Esophagus (tissue), 2 donors: ENCODE results near the gene ESF1. TPM values are rescaled to one million over a fixed set of nuclear protein-coding genes. Genes with fewer than 3 reads are reported as not detected.
"Not testable (repeated sequence)": the region's sequence is repeated elsewhere in the genome, so short reads cannot be mapped to it uniquely, and the experiment has no call there.

Experiments used
- H3K27ac ChIP-seq, 2 donors: one replicate each; pipeline ENCODE4 v1.5.1; 2013; ENCODE audit warnings: low read depth in 2 of 2, mild to moderate bottlenecking in 2 of 2, inconsistent platforms in 1 of 2, low read length in 1 of 2, moderate library complexity in 1 of 2
- H3K27me3 ChIP-seq, 2 donors: one replicate each; pipeline ENCODE4 v1.6.1; 2013; ENCODE audit warnings: low read length in 2 of 2, control low read depth in 1 of 2, mild to moderate bottlenecking in 1 of 2; ENCODE audit not compliant: insufficient read depth in 2 of 2, control insufficient read depth in 1 of 2
- H3K36me3 ChIP-seq, 2 donors: one replicate each; pipeline ENCODE4 v1.6.1; 2013; ENCODE audit warnings: low read length in 1 of 2; ENCODE audit not compliant: control insufficient read depth in 2 of 2, insufficient read depth in 2 of 2
- H3K4me1 ChIP-seq, 2 donors: one replicate each; pipeline ENCODE4 v1.6.1; 2013; ENCODE audit warnings: low read length in 1 of 2; ENCODE audit not compliant: control insufficient read depth in 2 of 2, insufficient read depth in 2 of 2
- H3K4me3 ChIP-seq, 2 donors: one replicate each; pipeline ENCODE4 v1.5.1; 2013; ENCODE audit warnings: low read length in 2 of 2, mild to moderate bottlenecking in 2 of 2, low read depth in 1 of 2, moderate library complexity in 1 of 2
- H3K9me3 ChIP-seq, 2 donors: one replicate each; pipeline ENCODE4 v1.6.1; 2013; ENCODE audit warnings: mild to moderate bottlenecking in 2 of 2, low read depth in 1 of 2, low read length in 1 of 2, moderate library complexity in 1 of 2; ENCODE audit not compliant: control insufficient read depth in 2 of 2, insufficient read depth in 1 of 2
- WGBS, 2 donors: extraction: QIAGEN DNeasy Blood & Tissue Kit; methylation state at CpG; one replicate each; pipeline ENCODE4 v1.1.7; 2013; 5-methylcytosine and 5-hydroxymethylcytosine counted together
- polyA plus RNA-seq, 2 donors: library from polyadenylated mRNA; stranded (reverse); fragments of 200-250 nt; gene quantifications; one replicate each; pipeline ENCODE4 v1.2.3, GENCODE V29; 2013
- donor health status: healthy with polysubstance abuse.
- donor health status: Bipolar disorder and iron deficiency.

ESF1 gene
- polyA plus RNA-seq, 2 donors, result 6.4 to 8.8 TPM

DNA sequence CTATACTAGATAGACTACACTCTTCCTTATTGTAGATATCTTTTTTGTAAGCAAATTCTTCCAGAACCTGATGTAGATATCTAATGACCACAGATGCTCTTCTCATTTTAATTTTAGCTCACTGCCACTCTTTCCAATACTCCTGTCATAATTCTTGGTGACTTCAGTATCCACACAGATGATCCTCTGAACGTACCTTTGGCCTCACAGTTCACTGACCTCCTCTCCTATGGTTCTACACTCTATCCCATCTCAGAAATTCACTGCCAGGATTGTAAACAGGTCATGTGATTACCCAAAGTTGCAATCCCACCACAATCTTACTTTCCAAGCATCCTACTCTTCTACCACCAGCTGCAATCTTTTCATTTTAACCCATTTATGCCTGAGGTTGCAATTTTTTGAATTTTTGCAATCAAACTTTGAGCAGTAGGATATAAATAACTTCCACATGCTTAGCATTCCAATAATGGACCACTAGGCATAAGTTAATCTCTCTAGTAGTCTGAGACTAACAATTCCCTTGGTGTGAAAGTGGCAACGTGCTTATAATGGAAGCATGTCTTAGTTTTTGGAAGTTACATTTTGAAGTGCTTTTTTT is 31.2 kb downstream of the ESF1 start:
- no peaks in the 10 kb centered on the region for H3K27me3 ChIP-seq
- no peaks in the 10 kb centered on the region for H3K9me3 ChIP-seq
- no peak overlapping the region for H3K27ac ChIP-seq
- 94 to 95% methylated on average over 2 of the region's 2 CpGs for WGBS, 2 donors
- H3K36me3 ChIP-seq, result peaks cover 0 to 3% of the 10 kb centered on the region in 2 donors
- H3K4me1 ChIP-seq, result no peaks in the 10 kb centered on the region
- H3K4me3 ChIP-seq, result no peak overlapping the region

DNA sequence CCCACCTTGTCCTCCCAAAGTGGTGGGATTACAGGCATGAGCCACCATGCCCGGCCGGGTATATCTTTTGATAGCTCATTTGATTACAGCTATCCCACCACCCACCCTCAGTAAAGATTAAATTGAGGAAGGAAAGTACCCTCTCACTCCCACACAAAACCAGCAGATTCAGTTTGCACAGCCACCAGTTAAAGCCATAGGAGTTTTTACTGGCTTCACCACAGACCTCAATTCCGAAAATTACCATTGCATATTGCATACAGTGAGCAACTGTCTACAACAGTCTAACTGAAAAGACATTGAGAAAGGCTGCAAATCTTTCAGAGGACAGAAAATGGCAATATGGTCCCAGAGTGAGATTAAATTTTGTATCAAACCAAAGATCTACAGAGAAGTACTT is 34.9 kb downstream of the ESF1 start:
- H3K4me3 ChIP-seq, result no peak overlapping the region
- no peaks in the 10 kb centered on the region for H3K27me3 ChIP-seq
- 96 to 99% methylated on average over 3 of the region's 3 CpGs for WGBS, 2 donors
- H3K27ac ChIP-seq, result no peak overlapping the region
- peaks cover 0 to 3% of the 10 kb centered on the region in 2 donors for H3K36me3 ChIP-seq
- H3K4me1 ChIP-seq, result no peaks in the 10 kb centered on the region
- no peaks in the 10 kb centered on the region for H3K9me3 ChIP-seq

DNA sequence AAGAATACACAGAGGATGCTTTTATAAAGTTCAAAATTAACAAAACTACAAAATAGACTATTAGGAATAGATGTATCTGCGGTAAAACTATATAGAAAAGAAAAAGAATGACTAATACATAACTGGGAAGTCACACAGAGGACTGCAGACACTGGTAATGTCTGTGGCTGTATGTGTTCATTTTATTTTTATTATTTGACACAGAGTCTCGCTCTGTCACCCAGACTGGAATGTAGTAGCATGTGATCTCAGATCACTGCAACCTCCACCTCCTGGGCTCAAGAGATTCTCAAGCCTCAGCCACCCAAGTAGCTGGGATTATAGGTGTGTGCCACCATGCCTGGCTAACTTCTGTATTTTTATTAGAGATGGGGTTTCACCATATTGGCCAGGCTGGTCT is 38.9 kb downstream of the ESF1 start:
- Histone ChIP-seq H3K9me3 (no peaks in the 10 kb centered on the region), H3K36me3 (peaks cover 0 to 3% of the 10 kb centered on the region in 2 donors), H3K4me1 (no peaks in the 10 kb centered on the region), H3K27me3 (no peaks in the 10 kb centered on the region), H3K4me3 (no peak overlapping the region), H3K27ac (no peak overlapping the region)
- WGBS, 2 donors, result 89 to 98% methylated on average over 2 of the region's 2 CpGs

DNA sequence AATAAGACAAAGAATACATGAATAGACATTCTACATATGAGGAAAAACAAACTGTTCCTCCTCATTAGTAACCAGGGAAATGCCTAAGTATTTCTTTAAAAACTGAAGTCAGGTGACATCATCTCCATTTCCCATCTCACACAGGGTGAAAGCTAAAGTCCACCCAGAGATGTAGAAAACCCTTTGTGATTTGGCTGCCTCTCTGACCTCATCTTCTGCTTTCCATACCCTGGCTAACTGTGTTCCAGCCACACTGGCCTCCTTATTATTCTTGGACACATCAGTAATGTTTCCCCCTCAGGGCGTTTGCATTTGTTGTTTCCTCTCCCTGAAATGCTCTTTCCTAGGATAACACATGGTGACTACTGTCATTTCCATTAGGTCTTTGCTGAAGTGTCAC is 40.4 kb downstream of the ESF1 start:
- 43 to 67% methylated on average over 1 of the region's 1 CpG for WGBS, 2 donors
- Histone ChIP-seq H3K4me3 (no peak overlapping the region), H3K36me3 (no peaks in the 10 kb centered on the region)

DNA sequence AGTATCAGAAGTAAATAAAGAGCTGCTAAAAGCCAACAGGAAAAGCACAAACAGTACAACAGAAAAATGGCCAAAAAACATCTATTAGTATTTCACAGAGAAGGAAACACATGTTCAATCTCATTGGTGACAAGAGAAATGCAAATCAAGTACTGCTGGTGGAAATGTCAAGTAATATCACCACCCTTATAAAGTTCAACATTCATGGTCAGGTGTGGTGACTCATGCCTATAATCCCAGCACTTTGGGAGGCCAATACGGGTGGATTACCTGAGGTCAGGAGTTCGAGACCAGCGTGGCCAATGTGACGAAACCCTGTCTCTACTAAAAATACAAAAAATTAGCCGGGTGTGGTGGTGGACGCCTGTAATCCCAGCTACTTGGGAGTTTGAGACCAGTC is 42.8 kb downstream of the ESF1 start:
- Histone ChIP-seq H3K4me3 (no peak overlapping the region), H3K36me3 (no peaks in the 10 kb centered on the region), H3K27ac (no peak overlapping the region), H3K9me3 (no peaks in the 10 kb centered on the region), H3K4me1 (no peaks in the 10 kb centered on the region), H3K27me3 (no peaks in the 10 kb centered on the region)
- 89 to 91% methylated on average over 6 of the region's 6 CpGs for WGBS, 2 donors

More for the DNA sequence above, 40.4 kb downstream of the ESF1 start:
- no peak overlapping the region for H3K27ac ChIP-seq
- no peaks in the 10 kb centered on the region for H3K9me3 ChIP-seq
- H3K4me1 ChIP-seq, result no peaks in the 10 kb centered on the region
- H3K27me3 ChIP-seq, result no peaks in the 10 kb centered on the region

DNA sequence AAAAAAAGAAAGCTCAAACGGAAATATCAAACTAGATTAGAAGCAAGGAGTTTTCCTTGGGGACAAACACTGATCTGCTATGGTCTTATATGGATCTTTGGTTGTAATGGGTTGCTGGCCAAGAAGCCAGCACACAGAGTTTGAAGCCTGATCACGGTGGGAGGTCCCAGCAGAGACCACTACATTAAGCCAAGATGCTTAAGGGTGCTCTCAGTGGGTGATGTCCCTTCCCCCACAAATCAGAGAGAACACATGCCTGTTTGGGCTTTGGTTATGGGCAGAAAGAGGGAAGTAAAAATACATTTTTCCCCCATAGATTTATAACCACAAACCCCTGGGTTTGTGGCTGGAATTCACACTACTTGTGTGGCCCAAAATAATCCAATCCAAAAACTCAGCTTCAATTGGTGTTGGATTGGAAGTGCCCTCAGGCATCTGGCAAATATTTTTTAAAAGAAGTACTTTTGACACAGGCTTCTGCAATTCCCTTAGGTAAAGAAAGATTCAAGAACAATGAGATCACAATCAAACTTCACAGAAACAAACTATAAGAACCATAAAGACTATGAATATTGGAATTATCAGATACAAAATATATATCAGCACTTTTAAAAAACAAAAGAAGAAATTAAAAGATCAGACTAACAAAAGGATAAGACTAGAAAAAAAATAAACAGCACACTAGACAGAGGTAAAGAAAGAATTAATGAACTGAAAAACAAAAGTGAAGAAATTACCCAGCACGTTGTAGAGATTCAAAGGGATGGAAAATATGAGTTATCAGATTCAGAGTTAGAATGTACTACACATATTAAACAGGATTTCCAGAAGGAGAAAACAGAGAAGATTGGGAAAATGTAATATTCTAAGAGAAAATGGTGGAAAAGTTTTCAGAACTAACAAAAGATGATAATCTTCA is 44.7 kb downstream of the ESF1 start:
- no peak overlapping the region for H3K4me3 ChIP-seq
- H3K36me3 ChIP-seq, result no peaks in the 10 kb centered on the region
- peak overlapping the region in 1 of 2 donors; percentile 4 for H3K27ac ChIP-seq
- 79 to 82% methylated on average over 3 of the region's 3 CpGs for WGBS, 2 donors
- no peaks in the 10 kb centered on the region for H3K27me3 ChIP-seq
- H3K9me3 ChIP-seq, result no peaks in the 10 kb centered on the region
- H3K4me1 ChIP-seq, result no peaks in the 10 kb centered on the region

DNA sequence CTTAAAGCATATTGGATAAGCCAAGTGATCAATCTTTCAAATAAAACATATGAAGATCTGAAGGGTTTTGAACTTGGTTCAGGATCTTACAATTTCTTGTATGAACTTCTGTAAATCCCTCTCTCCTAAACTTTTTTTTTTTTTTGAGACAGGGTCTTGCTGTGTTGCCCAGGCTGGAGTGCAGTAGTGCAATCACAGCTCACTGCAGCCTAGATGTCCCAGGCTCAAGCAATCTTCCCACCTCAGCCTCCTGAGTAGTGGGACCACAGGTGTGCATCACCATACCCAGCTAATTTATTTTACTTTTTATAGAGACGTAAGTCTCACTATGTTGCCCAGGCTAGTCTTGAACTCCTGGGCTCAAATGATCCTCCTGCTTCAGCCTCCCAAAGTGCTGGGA is 46.5 kb downstream of the ESF1 start:
- not testable (repeated sequence) for H3K27ac ChIP-seq, H3K27me3 ChIP-seq, H3K4me3 ChIP-seq, H3K36me3 ChIP-seq, H3K4me1 ChIP-seq, H3K9me3 ChIP-seq
- 93 to 96% methylated on average over 1 of the region's 1 CpG for WGBS, 2 donors

DNA sequence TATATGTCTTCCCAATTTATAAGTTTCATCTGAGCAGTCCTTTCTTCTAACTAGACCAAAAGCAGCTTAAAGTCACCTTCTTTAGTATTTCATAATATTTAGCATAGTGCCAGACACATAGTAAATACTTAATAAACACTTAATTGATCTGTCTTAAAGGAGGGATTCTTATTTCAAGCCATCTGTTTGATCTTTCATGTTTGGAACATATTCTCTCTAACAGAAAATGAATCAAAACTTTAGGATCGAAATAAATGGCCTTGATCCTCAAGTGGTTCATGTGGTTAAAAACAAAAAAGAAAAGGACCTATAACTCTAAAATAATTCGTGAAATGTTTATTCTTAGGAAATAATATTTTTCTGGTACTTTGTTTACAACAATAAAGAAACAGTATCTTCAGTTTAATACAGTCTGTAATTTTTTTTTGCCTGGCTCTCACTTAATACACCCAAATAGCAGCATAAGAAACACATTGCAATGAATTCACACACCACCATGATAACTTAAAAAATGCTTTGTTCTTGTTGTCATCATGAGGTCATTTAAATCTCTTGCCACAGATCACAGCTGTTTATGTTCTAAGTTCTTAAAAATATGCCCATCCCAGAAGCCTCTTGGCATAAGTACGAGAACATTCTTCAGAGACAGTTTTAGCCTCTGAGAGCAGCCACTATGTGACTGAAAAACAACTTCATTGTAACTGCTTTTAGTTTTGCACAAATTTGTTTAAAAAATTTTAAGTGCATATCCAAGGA is 48.1 kb downstream of the ESF1 start:
- no peaks in the 10 kb centered on the region for H3K27me3 ChIP-seq
- no peak overlapping the region for H3K27ac ChIP-seq
- H3K36me3 ChIP-seq, result peaks cover 0 to 8% of the 10 kb centered on the region in 2 donors
- 65 to 71% methylated on average over 3 of the region's 3 CpGs for WGBS, 2 donors
- H3K4me1 ChIP-seq, result no peaks in the 10 kb centered on the region
- no peaks in the 10 kb centered on the region for H3K9me3 ChIP-seq
- no peak overlapping the region for H3K4me3 ChIP-seq

DNA sequence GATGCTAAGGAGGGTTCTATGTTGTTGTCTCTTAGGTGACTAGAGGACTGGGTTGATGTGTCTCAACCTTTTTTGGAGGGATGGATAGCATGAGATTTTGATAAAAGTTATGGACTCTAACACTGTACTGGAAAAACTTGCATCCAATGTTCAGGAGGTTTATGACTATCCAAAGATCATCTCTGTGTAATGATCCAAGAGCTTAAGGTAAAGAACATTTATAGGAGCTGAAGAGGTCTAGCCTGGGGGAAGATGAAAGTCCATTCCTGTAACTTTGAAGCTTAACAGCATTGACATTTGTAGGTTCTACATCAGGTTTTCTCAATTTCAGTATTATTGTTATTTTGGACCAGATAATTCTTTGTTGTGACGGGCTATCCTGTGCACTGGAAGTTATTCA is 48.9 kb downstream of the ESF1 start:
- Histone ChIP-seq H3K27ac (no peak overlapping the region), H3K9me3 (no peaks in the 10 kb centered on the region), H3K36me3 (peaks cover 0 to 10% of the 10 kb centered on the region in 2 donors), H3K4me1 (no peaks in the 10 kb centered on the region), H3K27me3 (no peaks in the 10 kb centered on the region), H3K4me3 (no peak overlapping the region)
- WGBS, 2 donors, result 97 to 100% methylated on average over 1 of the region's 1 CpG
